Esophagus mucosa (tissue), 1 donor: ENCODE data around the gene OVOL2. TPM values are rescaled to one million over a fixed set of nuclear protein-coding genes. Genes with fewer than 3 reads are reported as not detected.
A peak's percentile ranks its signal among the peaks of the same experiment; 100 is the strongest.

Source experiments
- ATAC-seq: fragments of 200-7000 bp; cut with Tn5 transposase; one replicate; pipeline ENCODE4 v1.9.1; 2020
- total RNA-seq: library from RNA; stranded (reverse); gene quantifications from one replicate; pipeline ENCODE4 v1.2.4, GENCODE V29; 2023
- donor health status: DM: yes; HTN: yes; CAD: no.

The OVOL2 gene
- total RNA-seq, 1 donor from 2014 or later, result 11.0 TPM

GRCh38 chr20:18011951-18012645, 45.6 kb downstream of the OVOL2 start:
- ATAC-seq, result no peak

- ATAC-seq, result no peak
Measured at GRCh38 chr20:18011482-18011881, 46.2 kb downstream of the OVOL2 start.

GRCh38 chr20:18009116-18009515, 48.6 kb downstream of the OVOL2 start:
- no peak for ATAC-seq

- ATAC-seq, result peak; percentile 30
Measured at GRCh38 chr20:18007534-18008292, 50.0 kb downstream of the OVOL2 start.

GRCh38 chr20:18006684-18007083, 51.0 kb downstream of the OVOL2 start:
- no peak for ATAC-seq

GRCh38 chr20:18005990-18006364, 51.7 kb downstream of the OVOL2 start:
- ATAC-seq, result no peak

GRCh38 chr20:18005170-18005989, 52.3 kb downstream of the OVOL2 start:
- no peak for ATAC-seq

GRCh38 chr20:18004384-18005031, 53.2 kb downstream of the OVOL2 start:
- ATAC-seq, result no peak

GRCh38 chr20:18003897-18004296, 53.8 kb downstream of the OVOL2 start:
- ATAC-seq, result no peak

GRCh38 chr20:18001131-18001921, 56.4 kb downstream of the OVOL2 start:
- peak; percentile 96 for ATAC-seq

- ATAC-seq, result no peak
Measured at GRCh38 chr20:17999566-17999965, 58.1 kb downstream of the OVOL2 start.

GRCh38 chr20:17998446-17998845, 59.3 kb downstream of the OVOL2 start:
- no peak for ATAC-seq

GRCh38 chr20:17995967-17996819, 61.5 kb downstream of the OVOL2 start:
- ATAC-seq, result peak; percentile 77

GRCh38 chr20:17993546-17993945, 64.2 kb downstream of the OVOL2 start:
- no peak for ATAC-seq

- ATAC-seq, result no peak
Measured at GRCh38 chr20:17992847-17993513, 64.7 kb downstream of the OVOL2 start.

- ATAC-seq, result no peak
Measured at GRCh38 chr20:17992224-17992637, 65.5 kb downstream of the OVOL2 start.

GRCh38 chr20:17990278-17990972, 67.3 kb downstream of the OVOL2 start:
- no peak for ATAC-seq

- ATAC-seq, result no peak
Measured at GRCh38 chr20:17987988-17988387, 69.7 kb downstream of the OVOL2 start.

GRCh38 chr20:17985388-17986018, 72.2 kb downstream of the OVOL2 start:
- peak; percentile 92 for ATAC-seq
